Peyer's patch (tissue), 4 donors: ENCODE data around the gene BRD3. TPM values are rescaled to one million over a fixed set of nuclear protein-coding genes. Genes with fewer than 3 reads are reported as not detected.

Experiments used
- DNase-seq, 3 donors: peaks; one replicate each; pipeline ENCODE4 v3.0.0-alpha.2; 2017 to 2019
- H3K27ac ChIP-seq, 4 donors: fragments of 200-600 bp; sonication (generic); one replicate each; pipeline ENCODE4 v1.5.1; 2016 to 2019
- H3K27me3 ChIP-seq, 2 donors: fragments of 200-600 bp; sonication (generic); one replicate each; pipeline ENCODE4 v1.5.1; 2019
- H3K36me3 ChIP-seq, 3 donors: fragments of 200-600 bp; sonication (generic); one replicate each; pipeline ENCODE4 v1.5.1; 2016 to 2019
- H3K4me1 ChIP-seq, 4 donors: fragments of 200-600 bp; sonication (generic); one replicate each; pipeline ENCODE4 v1.5.1; 2016 to 2019
- H3K4me3 ChIP-seq, 4 donors: fragments of 200-600 bp; sonication (generic); 1 replicate in 3 of 4; 2 replicates in 1 of 4; pipeline ENCODE4 v1.5.1; 2016 to 2019; ENCODE audit warnings: mild to moderate bottlenecking in 1 of 4
- H3K9me3 ChIP-seq, 4 donors: fragments of 200-600 bp; sonication (generic); one replicate each; pipeline ENCODE4 v1.5.1; 2016 to 2019; ENCODE audit warnings: mild to moderate bottlenecking in 1 of 4
- POLR2A ChIP-seq, 2 donors: fragments of 450-650 bp; IDR thresholded peaks; one replicate each; pipeline ENCODE4 v1.5.1; 2017; ENCODE audit warnings: antibody characterized with exemption in 2 of 2, mild to moderate bottlenecking in 2 of 2, moderate library complexity in 2 of 2
- total RNA-seq, 4 donors: library from RNA; depleted of rRNA; stranded (reverse); fragments of >200 nt; gene quantifications; one replicate each; pipeline ENCODE4 v1.1.0, GENCODE V29; 2016
- TF ChIP-seq, protein P1 (sequence below), 6 experiments: fragments of 450-650 bp in 4 of 6; fragments of 200-600 bp in 2 of 6; sonication (generic) in 1 of 6; IDR thresholded peaks; one replicate each; pipeline ENCODE4 v1.5.1; 2017 to 2019; ENCODE audit warnings: antibody characterized with exemption in 6 of 6, mild to moderate bottlenecking in 3 of 6, moderate library complexity in 1 of 6

Gene BRD3
- total RNA-seq, 4 donors from 2014 or later = 16.3 to 57.8 (median 35.0) TPM

DNA sequence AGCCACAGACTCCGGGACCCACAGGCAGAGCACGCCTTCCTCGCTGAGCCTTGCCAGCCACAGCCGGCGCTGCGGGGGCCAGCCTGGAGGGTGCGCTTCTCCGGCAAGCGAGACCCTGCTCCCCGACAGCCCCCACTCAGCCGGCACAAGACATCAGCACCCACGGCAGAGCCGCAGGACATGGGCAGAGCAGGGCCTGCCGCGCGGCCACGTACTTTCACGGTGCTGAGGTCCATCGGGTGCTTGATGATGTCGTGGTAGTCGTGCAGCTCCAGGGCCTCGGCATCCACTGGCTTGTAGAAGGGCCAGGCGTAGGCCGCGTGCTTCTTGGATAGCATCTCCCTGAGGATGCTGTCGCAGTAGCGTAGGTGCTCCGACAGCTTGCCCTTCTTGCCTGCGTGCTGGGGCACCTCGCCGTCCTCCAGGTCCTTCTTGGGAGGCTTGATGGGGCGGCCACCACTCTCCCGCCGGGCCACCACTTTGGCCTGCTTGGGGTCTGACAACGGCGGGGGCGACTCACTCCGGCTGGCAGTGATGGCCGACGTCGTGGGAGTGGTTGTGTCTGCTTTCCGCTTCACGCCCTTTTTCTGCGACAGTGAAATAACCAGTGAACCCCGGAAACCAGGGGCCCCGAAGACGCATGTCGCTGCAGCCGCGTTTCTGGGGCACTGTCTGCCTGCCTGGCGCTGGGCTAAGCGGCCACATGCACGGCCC, 19.8 kb downstream of the BRD3 start:
- Histone ChIP-seq H3K9me3 (no peaks in the 10 kb centered on the region), H3K4me3 (no peak overlapping the region), H3K36me3 (peaks cover 0 to 96% (median 0%) of the 10 kb centered on the region in 3 donors), H3K27ac (no peak overlapping the region), H3K27me3 (no peaks in the 10 kb centered on the region), H3K4me1 (peaks cover 0 to 19% (median 0%) of the 10 kb centered on the region in 4 donors)
- TF ChIP-seq, protein P1, sequence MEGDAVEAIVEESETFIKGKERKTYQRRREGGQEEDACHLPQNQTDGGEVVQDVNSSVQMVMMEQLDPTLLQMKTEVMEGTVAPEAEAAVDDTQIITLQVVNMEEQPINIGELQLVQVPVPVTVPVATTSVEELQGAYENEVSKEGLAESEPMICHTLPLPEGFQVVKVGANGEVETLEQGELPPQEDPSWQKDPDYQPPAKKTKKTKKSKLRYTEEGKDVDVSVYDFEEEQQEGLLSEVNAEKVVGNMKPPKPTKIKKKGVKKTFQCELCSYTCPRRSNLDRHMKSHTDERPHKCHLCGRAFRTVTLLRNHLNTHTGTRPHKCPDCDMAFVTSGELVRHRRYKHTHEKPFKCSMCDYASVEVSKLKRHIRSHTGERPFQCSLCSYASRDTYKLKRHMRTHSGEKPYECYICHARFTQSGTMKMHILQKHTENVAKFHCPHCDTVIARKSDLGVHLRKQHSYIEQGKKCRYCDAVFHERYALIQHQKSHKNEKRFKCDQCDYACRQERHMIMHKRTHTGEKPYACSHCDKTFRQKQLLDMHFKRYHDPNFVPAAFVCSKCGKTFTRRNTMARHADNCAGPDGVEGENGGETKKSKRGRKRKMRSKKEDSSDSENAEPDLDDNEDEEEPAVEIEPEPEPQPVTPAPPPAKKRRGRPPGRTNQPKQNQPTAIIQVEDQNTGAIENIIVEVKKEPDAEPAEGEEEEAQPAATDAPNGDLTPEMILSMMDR (IDR thresholded peaks at IDR 0.05) = no peak
- TF ChIP-seq POLR2A (IDR thresholded peaks at IDR 0.05) = no peak
- DNase-seq = no peak

DNA sequence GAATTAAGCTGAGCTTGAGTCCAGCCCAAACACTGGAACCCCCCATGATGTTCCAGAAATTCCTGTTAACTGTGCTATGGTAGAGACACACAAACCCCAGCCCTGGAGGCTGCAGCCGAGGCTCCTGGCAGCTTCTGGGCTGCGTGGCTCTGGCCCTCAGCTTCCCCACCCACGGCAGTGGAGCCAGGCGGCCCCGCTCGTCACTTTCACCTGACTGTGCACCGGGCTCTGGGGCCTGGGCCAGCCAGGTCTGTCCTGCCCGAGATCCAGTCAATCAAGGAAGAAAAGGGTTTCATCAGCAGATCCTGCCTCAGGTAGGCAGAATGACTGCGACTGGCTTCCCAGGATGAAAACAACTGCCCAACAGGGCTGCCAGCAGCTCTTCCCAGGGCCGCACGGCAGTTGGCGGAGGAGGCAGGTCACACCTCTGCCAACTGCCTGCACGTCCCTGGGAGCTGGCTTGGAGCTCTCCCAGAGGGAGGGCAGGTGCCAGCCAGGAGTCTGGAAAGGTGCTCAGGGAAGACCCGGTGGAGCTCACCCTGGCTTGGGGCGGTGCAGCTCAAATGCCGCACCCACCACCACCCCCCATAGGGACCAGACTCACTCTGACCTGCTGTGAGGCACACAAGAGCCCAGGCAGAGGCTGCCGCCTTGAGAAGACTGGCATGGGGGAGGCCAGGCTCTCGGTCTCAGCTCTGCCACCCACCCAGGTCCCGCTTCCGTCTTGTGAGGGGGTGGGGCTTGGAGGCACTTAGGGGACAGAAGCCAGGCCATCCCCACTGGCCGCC, 20.7 kb downstream of the BRD3 start:
- Histone ChIP-seq H3K4me1 (peaks cover 0 to 19% (median 0%) of the 10 kb centered on the region in 4 donors), H3K36me3 (peaks cover 0 to 93% (median 0%) of the 10 kb centered on the region in 3 donors), H3K4me3 (no peak overlapping the region), H3K27ac (no peak overlapping the region), H3K9me3 (no peaks in the 10 kb centered on the region), H3K27me3 (no peaks in the 10 kb centered on the region)
- no peak for TF ChIP-seq POLR2A (IDR thresholded peaks at IDR 0.05)
- TF ChIP-seq, protein P1 (IDR thresholded peaks at IDR 0.05) = no peak
- no peak for DNase-seq

DNA sequence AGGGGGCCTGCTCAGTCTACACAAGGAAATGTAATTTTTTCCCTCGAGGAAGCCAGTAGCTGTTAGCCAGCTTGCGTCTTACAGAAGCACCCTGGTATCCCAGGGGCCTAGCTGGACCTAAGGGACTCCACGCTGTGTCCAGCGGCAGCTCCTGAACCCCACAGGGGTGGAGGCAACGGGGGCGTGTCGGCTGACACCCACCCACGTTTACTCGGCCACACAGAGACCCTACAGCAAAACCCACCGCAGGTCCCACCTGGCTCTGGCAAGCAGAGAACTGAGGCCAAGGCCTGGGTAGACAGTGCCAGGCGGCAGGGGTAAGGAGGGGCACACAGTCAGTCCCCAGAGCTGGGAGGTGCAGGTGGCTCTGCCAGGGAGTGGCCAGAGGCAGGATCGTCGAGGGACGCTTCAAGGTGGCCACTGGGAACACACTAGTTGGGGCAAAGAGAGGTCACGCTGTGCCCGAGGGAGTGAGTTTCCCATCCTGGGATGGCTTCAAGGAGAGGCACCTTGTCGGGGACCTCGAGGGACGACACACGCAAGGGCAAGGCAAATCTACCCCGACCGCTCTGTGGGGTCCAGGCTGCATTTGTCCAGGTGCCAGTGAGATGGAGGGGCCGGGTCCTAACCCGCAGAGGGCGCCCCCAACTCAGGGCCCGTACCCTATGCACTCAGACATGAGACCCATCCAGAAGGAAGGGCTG, 21.8 kb downstream of the BRD3 start:
- Histone ChIP-seq H3K27ac (no peak overlapping the region), H3K27me3 (no peaks in the 10 kb centered on the region), H3K4me1 (peaks cover 0 to 14% (median 0%) of the 10 kb centered on the region in 4 donors), H3K36me3 (peaks cover 0 to 94% (median 0%) of the 10 kb centered on the region in 3 donors), H3K4me3 (no peak overlapping the region), H3K9me3 (no peaks in the 10 kb centered on the region)
- TF ChIP-seq, protein P1 (IDR thresholded peaks at IDR 0.05) = no peak
- no peak for TF ChIP-seq POLR2A (IDR thresholded peaks at IDR 0.05)
- no peak for DNase-seq

DNA sequence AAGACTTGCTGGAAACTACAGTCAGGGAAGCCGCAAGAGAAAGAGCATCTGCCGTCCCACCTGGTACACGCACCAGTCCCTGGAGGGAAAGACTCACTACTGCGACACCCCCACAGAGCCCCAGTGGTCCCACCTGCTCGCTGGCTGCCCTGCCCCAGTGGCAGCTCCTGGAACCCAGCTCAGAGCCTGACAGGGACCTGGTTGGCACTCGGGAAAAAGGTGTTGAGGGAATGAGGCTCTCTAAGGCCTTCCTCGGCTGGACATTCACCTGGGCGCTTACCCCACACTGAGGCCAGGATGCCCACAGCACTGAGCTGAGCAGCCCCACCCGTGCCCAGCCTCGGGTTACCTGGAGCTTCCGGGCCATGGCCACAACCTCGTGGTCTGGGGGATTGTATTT, 22.9 kb downstream of the BRD3 start:
- Histone ChIP-seq H3K27ac (no peak overlapping the region), H3K9me3 (no peaks in the 10 kb centered on the region), H3K4me1 (peaks cover 0 to 10% (median 0%) of the 10 kb centered on the region in 4 donors), H3K27me3 (no peaks in the 10 kb centered on the region), H3K4me3 (no peak overlapping the region), H3K36me3 (peaks cover 0 to 90% (median 0%) of the 10 kb centered on the region in 3 donors)
- TF ChIP-seq POLR2A (IDR thresholded peaks at IDR 0.05) = no peak
- TF ChIP-seq, protein P1 (IDR thresholded peaks at IDR 0.05) = no peak
- no peak for DNase-seq

DNA sequence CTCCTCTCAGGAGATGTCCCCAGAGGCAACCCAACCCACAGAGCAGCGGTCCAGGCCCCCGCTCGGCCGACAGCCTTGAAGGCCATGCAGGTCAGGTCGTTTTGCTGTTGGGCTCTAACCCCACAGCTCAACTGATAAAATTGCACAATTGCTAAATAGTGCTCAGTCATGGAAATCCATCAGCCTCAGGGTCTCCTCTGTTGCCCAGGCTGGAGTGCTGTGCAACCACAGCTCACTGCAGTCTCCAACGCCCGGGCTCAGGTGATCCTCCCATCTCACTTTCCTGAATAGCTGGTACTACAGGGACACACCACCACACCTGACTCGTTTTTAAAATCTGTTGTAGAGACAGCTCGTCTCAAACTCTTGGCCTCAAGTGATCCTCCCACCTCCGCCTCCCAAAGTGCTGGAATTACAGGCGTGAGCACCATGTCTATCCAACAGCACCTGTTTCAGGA, 24.3 kb downstream of the BRD3 start:
- TF ChIP-seq POLR2A (IDR thresholded peaks at IDR 0.05) = no peak
- TF ChIP-seq, protein P1 (IDR thresholded peaks at IDR 0.05) = no peak
- H3K9me3 ChIP-seq = no peaks in the 10 kb centered on the region
- no peak for DNase-seq
- H3K27me3 ChIP-seq = no peaks in the 10 kb centered on the region
- H3K36me3 ChIP-seq = peaks cover 0 to 88% (median 0%) of the 10 kb centered on the region in 3 donors
- H3K27ac ChIP-seq = no peak overlapping the region
- H3K4me3 ChIP-seq = no peak overlapping the region
- H3K4me1 ChIP-seq = peaks cover 0 to 5% (median 0%) of the 10 kb centered on the region in 4 donors
